RWPE1 (cell line): ENCODE measurements around the gene NHEJ1.

Source experiments
- CTCF ChIA-PET: fragments of 350-600 bp; sonication (Branson Sonifier 250); formaldehyde crosslinking; extraction: SDS; loops from one replicate; lab custom pipeline; 2021; lab: Yijun Ruan, JAX
- POLR2A ChIA-PET: fragments of 400-600 bp; formaldehyde crosslinking; extraction: SDS; loops from one replicate; lab custom pipeline; 2020; ENCODE audit warnings: antibody characterized with exemption; ENCODE audit not compliant: low non-redundant PET; lab: Yijun Ruan, JAX
- DNase-seq: peaks from one replicate; pipeline ENCODE4 v3.0.0; 2012; ENCODE audit warnings: low spot score
- H3K27ac ChIP-seq: fragments of 450-650 bp; 2 replicates; pipeline ENCODE4 v1.5.1; 2017
- TF ChIP-seq, protein P1 (sequence below): fragments of 450-650 bp; conservative IDR thresholded peaks from 2 replicates; pipeline ENCODE4 v1.5.1; 2017; ENCODE audit warnings: low read depth, mild to moderate bottlenecking

NHEJ1 gene

DNA sequence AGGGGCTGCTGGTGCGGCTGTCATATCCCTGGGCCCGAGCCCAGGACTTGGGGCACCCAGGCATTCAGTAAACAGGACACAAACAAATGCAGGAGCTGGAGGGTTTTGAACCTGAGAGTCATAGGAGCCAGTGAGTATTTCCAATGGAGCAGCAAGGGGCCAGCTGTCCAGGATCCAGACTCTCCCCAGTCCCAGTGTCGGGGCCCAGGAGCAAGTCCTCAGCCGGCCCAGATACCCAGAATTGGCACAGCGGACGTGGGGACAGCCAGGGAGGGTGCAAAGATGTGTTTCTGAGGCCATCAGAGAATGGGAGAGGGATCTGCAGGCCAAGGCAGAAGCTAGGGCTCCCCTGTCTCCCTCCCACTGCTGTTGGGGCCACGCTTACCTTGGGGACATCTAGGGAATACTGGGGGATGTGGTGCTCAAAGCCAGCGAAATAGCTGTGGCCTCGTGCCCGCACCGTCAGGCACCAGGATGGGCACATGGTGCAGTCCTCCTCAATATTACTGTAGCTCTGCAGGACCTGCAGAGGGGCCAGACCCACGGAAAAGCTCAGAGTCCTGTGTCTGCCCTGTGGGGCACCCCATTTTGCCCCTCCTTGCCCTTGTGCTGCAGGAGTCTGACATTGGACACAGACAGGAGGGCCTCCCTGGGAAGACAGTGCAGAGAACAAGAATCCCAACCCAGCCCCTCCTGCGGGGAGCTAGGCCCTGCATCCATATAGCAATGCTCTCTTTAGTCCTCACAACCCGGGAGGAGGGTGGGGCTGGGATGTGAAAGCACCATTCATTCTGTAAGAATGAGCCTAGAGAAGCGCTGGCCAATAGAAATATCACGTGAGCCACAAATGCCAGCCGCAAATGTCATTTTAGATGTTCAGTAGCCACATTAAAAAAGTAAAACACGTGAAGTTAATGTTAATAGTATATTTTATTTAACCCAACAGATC, 134.7 kb downstream of the NHEJ1 start:
- ChIA-PET POLR2A (no interaction called here), CTCF (interaction anchor here (0.6 to 1.1 kb wide), 3 partner anchors 24 to 132 kb away, joined by 3 read pairs; no protein-coding TSS in a partner anchor)
- DNase-seq, result no peak
- TF ChIP-seq, protein P1, sequence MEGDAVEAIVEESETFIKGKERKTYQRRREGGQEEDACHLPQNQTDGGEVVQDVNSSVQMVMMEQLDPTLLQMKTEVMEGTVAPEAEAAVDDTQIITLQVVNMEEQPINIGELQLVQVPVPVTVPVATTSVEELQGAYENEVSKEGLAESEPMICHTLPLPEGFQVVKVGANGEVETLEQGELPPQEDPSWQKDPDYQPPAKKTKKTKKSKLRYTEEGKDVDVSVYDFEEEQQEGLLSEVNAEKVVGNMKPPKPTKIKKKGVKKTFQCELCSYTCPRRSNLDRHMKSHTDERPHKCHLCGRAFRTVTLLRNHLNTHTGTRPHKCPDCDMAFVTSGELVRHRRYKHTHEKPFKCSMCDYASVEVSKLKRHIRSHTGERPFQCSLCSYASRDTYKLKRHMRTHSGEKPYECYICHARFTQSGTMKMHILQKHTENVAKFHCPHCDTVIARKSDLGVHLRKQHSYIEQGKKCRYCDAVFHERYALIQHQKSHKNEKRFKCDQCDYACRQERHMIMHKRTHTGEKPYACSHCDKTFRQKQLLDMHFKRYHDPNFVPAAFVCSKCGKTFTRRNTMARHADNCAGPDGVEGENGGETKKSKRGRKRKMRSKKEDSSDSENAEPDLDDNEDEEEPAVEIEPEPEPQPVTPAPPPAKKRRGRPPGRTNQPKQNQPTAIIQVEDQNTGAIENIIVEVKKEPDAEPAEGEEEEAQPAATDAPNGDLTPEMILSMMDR, result no peak
- H3K27ac ChIP-seq, result no peak overlapping the region
